GM18519 (cell line): ENCODE results near the gene ABCG5.

Source experiments
- ATAC-seq: cut with Tn5 transposase; IDR thresholded peaks from one replicate; pipeline ENCODE4 v1.9.1; 2021; ENCODE audit warnings: mild to moderate bottlenecking, moderate library complexity; ENCODE audit not compliant: unreplicated experiment, low FRiP score

The ABCG5 gene

GRCh38 chr2:43845181-43845580 lies 6.5 kb upstream of the ABCG5 start:
- no peak for ATAC-seq

GRCh38 chr2:43842866-43843226 lies 4.2 kb upstream of the ABCG5 start:
- ATAC-seq, result no peak

GRCh38 chr2:43841949-43842865 lies 3.6 kb upstream of the ABCG5 start:
- ATAC-seq, result no peak

GRCh38 chr2:43840965-43841364 lies 2.3 kb upstream of the ABCG5 start:
- no peak for ATAC-seq

- ATAC-seq, result no peak
These were observed 1.3 kb upstream of the ABCG5 start for GRCh38 chr2:43839776-43840564.

GRCh38 chr2:43837831-43838559 lies 644 bp downstream of the ABCG5 start:
- ATAC-seq, result no peak

GRCh38 chr2:43837033-43837432 lies 1.6 kb downstream of the ABCG5 start:
- no peak for ATAC-seq

- ATAC-seq, result no peak
These were observed 6.2 kb downstream of the ABCG5 start for GRCh38 chr2:43832457-43832856.

GRCh38 chr2:43831543-43832294 lies 6.9 kb downstream of the ABCG5 start:
- ATAC-seq, result no peak

- no peak for ATAC-seq
These were observed 12.1 kb downstream of the ABCG5 start for GRCh38 chr2:43826305-43827250.

GRCh38 chr2:43825841-43826240 lies 12.8 kb downstream of the ABCG5 start:
- no peak for ATAC-seq

GRCh38 chr2:43824951-43825493 lies 13.6 kb downstream of the ABCG5 start:
- ATAC-seq, result no peak

- ATAC-seq, result no peak
These were observed 14.1 kb downstream of the ABCG5 start for GRCh38 chr2:43824512-43824911.

- no peak for ATAC-seq
These were observed 14.9 kb downstream of the ABCG5 start for GRCh38 chr2:43823751-43824150.

GRCh38 chr2:43822839-43823238 lies 15.8 kb downstream of the ABCG5 start:
- no peak for ATAC-seq

- ATAC-seq, result no peak
These were observed 19.0 kb downstream of the ABCG5 start for GRCh38 chr2:43819491-43820163.

- no peak for ATAC-seq
These were observed 19.9 kb downstream of the ABCG5 start for GRCh38 chr2:43818761-43819160.

- no peak for ATAC-seq
These were observed 23.9 kb downstream of the ABCG5 start for GRCh38 chr2:43814711-43815110.
